Stimulated activated CD8-positive, alpha-beta memory T cell treated with anti-CD3 and anti-CD28 coated beads, Interleukin-12 subunit alpha, Interleukin-12 subunit beta, amount 100 ng/mL, for 4 hours (primary cell): ENCODE data around the gene ZDHHC24.

Source experiments
- DNase-seq: peaks from one replicate; pipeline ENCODE4 v3.0.0-alpha.2; 2020; ENCODE audit warnings: low read depth

Gene ZDHHC24

DNA sequence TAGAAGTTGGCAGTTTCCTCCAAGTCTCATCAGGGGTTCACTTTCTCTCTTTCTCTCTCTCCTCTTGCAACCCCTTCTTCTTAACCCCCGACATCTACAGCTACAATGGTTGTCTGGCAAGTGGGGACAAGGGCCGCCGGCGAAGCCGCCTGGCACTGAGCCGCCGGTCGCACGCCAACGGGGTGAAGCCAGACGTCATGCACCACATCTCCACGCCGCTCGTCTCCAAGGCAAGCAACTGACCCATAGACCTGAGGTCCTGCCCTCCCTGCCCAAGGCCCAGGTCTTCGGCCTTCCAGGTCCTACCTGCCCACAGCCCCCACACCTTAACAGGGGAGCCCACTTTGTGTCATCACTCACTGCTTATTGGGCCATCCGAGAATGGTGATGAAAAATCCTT, 74.7 kb downstream of the ZDHHC24 start:
- no peak for DNase-seq
